HepG2 (cell line): ENCODE measurements around the gene RBM28.

Experiments
- CBX2 ChIP-seq, 2 experiments: fragments of 200-600 bp in 1 of 2; sonication (generic); formaldehyde crosslinking in 1 of 2; IDR thresholded peaks; 2 replicates each; pipeline versions ENCODE4 v1.7.0 to v1.8.1; 2018 to 2022; ENCODE audit warnings: low read depth in 2 of 2, low read length in 1 of 2, mild to moderate bottlenecking in 1 of 2, missing genetic modification reagents in 1 of 2
- CTCF ChIP-seq: sonication (generic); formaldehyde crosslinking; IDR thresholded peaks from 2 replicates; pipeline ENCODE4 v1.5.0; 2020; ENCODE audit warnings: mild to moderate bottlenecking, missing genetic modification reagents, moderate library complexity
- EHMT2 ChIP-seq: fragments of 200-600 bp; sonication (generic); IDR thresholded peaks from 2 replicates; pipeline ENCODE4 v1.7.0; 2017; ENCODE audit warnings: antibody characterized with exemption, low read depth, low read length, borderline replicate concordance
- POLR2G ChIP-seq: fragments of 200-400 bp; formaldehyde crosslinking; IDR thresholded peaks from 2 replicates; pipeline ENCODE4 v1.6.1; 2018; ENCODE audit warnings: mild to moderate bottlenecking, low read depth, low read length, moderate library complexity
- RAD21 ChIP-seq: fragments of 450-650 bp; formaldehyde crosslinking; IDR thresholded peaks from 2 replicates; pipeline ENCODE4 v1.5.0; 2020; ENCODE audit warnings: mild to moderate bottlenecking
- SMAD9 ChIP-seq: sonication (generic); formaldehyde crosslinking; IDR thresholded peaks from 2 replicates; pipeline ENCODE4 v1.5.1; 2020; ENCODE audit warnings: mild to moderate bottlenecking, missing genetic modification reagents
- TRIM24 ChIP-seq: sonication (generic); formaldehyde crosslinking; IDR thresholded peaks from 2 replicates; pipeline ENCODE4 v1.8.0; 2022; ENCODE audit warnings: mild to moderate bottlenecking, missing genetic modification reagents
- YY1 ChIP-seq: IDR thresholded peaks from 2 replicates; pipeline ENCODE4 v1.6.1; 2011; ENCODE audit warnings: low read length, low read depth, moderate library complexity, mild to moderate bottlenecking; ENCODE audit not compliant: insufficient read depth, insufficient replicate concordance

GRCh38 chr7:128363261-128363721 is 19.6 kb upstream of the RBM28 start:
- no peak for TF ChIP-seq CTCF
- TF ChIP-seq SMAD9 (CRISPR knock-in tag): no peak
- no peak for TF ChIP-seq TRIM24 (CRISPR knock-in tag)
- no peak for TF ChIP-seq YY1
- TF ChIP-seq POLR2G: no peak
- no peak for TF ChIP-seq EHMT2
- no peak for TF ChIP-seq CBX2 (IDR thresholded peaks at IDR 0.05; ENCODE audit: low read depth, low read length)
- no peak for TF ChIP-seq CBX2 (CRISPR knock-in tag; IDR thresholded peaks at IDR 0.05; ENCODE audit: low read depth)
- TF ChIP-seq RAD21: no peak
